HG02610 (cell line): ENCODE data around the gene ATP1A2.
"Not testable (repeated sequence)": the region's sequence is repeated elsewhere in the genome, so short reads cannot be mapped to it uniquely, and the experiment has no call there.

Experiments
- ATAC-seq: cut with Tn5 transposase; IDR thresholded peaks from one replicate; pipeline ENCODE4 v1.9.1; 2021; ENCODE audit warnings: mild to moderate bottlenecking, moderate library complexity; ENCODE audit not compliant: unreplicated experiment

The ATP1A2 gene

GRCh38 chr1:160122978-160123495, 7.5 kb downstream of the ATP1A2 start:
- no peak for ATAC-seq

- ATAC-seq, result no peak
These were observed 8.2 kb downstream of the ATP1A2 start for GRCh38 chr1:160123726-160124125.

GRCh38 chr1:160124705-160125478, 9.3 kb downstream of the ATP1A2 start:
- ATAC-seq, result no peak

GRCh38 chr1:160125746-160126145, 10.2 kb downstream of the ATP1A2 start:
- ATAC-seq, result no peak

GRCh38 chr1:160126342-160126741, 10.8 kb downstream of the ATP1A2 start:
- not testable (repeated sequence) for ATAC-seq

- no peak for ATAC-seq
These were observed 11.8 kb downstream of the ATP1A2 start for GRCh38 chr1:160127381-160127780.

- ATAC-seq, result no peak
These were observed 12.4 kb downstream of the ATP1A2 start for GRCh38 chr1:160127865-160128523.

- ATAC-seq, result no peak
These were observed 13.1 kb downstream of the ATP1A2 start for GRCh38 chr1:160128636-160129035.

- no peak for ATAC-seq
These were observed 13.5 kb downstream of the ATP1A2 start for GRCh38 chr1:160129046-160129445.

GRCh38 chr1:160129558-160129957, 14.0 kb downstream of the ATP1A2 start:
- ATAC-seq, result no peak

- no peak for ATAC-seq
These were observed 14.4 kb downstream of the ATP1A2 start for GRCh38 chr1:160129966-160130365.

GRCh38 chr1:160130486-160130885, 14.9 kb downstream of the ATP1A2 start:
- ATAC-seq, result no peak

GRCh38 chr1:160130939-160131338, 15.4 kb downstream of the ATP1A2 start:
- ATAC-seq, result no peak

- ATAC-seq, result no peak
These were observed 16.4 kb downstream of the ATP1A2 start for GRCh38 chr1:160131803-160132565.

- ATAC-seq, result no peak
These were observed 18.6 kb downstream of the ATP1A2 start for GRCh38 chr1:160133990-160134770.

GRCh38 chr1:160134791-160135572, 19.4 kb downstream of the ATP1A2 start:
- no peak for ATAC-seq

- no peak for ATAC-seq
These were observed 20.8 kb downstream of the ATP1A2 start for GRCh38 chr1:160136121-160136925.

- no peak for ATAC-seq
These were observed 21.3 kb downstream of the ATP1A2 start for GRCh38 chr1:160136926-160137200.

- ATAC-seq, result no peak
These were observed 21.8 kb downstream of the ATP1A2 start for GRCh38 chr1:160137216-160137862.
